Right cardiac atrium (tissue), 5 donors: ENCODE measurements around the gene MOV10L1. TPM values are rescaled to one million over a fixed set of nuclear protein-coding genes. Genes with fewer than 3 reads are reported as not detected.
A peak's percentile ranks its signal among the peaks of the same experiment; 100 is the strongest.
"Not testable (repeated sequence)": the region's sequence is repeated elsewhere in the genome, so short reads cannot be mapped to it uniquely, and the experiment has no call there.

Experiments
- ATAC-seq, 2 donors: fragments of 200-7000 bp; cut with Tn5 transposase; one replicate each; pipeline versions ENCODE4 v1.8.0 to v1.9.1; 2020; ENCODE audit warnings: moderate library complexity in 2 of 2, mild to moderate bottlenecking in 1 of 2
- DNase-seq, 3 donors: peaks; one replicate each; pipeline ENCODE4 v3.0.0-alpha.2; 2020
- H3K27ac ChIP-seq: one replicate; pipeline ENCODE4 v1.5.1; 2013; ENCODE audit warnings: mild to moderate bottlenecking, low read length, control low read depth, moderate library complexity
- H3K27me3 ChIP-seq: one replicate; pipeline ENCODE4 v1.6.1; 2013; ENCODE audit not compliant: control insufficient read depth, insufficient read depth
- H3K4me1 ChIP-seq: one replicate; pipeline ENCODE4 v1.6.1; 2013; ENCODE audit warnings: low read length; ENCODE audit not compliant: control insufficient read depth, insufficient read depth
- H3K4me3 ChIP-seq: one replicate; pipeline ENCODE4 v1.5.1; 2013; ENCODE audit warnings: low read length, control low read depth
- H3K9me3 ChIP-seq: one replicate; pipeline ENCODE4 v1.6.1; 2013; ENCODE audit warnings: low read length; ENCODE audit not compliant: control insufficient read depth
- WGBS: extraction: QIAGEN DNeasy Blood & Tissue Kit; methylation state at CpG from one replicate; pipeline ENCODE4 v1.1.7; 2013; 5-methylcytosine and 5-hydroxymethylcytosine counted together
- intact Hi-C, 4 donors: fragments of 100-400 bp; cut with DNase I; formaldehyde crosslinking; loops; one replicate each; pipeline versions ENCODE4 v1.11.0 to v1.14.0; 2022 to 2023
- polyA plus RNA-seq: library from polyadenylated mRNA; stranded (reverse); fragments of 200-250 nt; gene quantifications from one replicate; pipeline ENCODE4 v1.2.3, GENCODE V29; 2013
- total RNA-seq, 4 donors: library from RNA; stranded (reverse); fragmentation: NEBNext Ultra II Directional; extraction: Animal tissue kit (Norgen Biotek cat#: 25700); gene quantifications; one replicate each; pipeline ENCODE4 v1.2.1, GENCODE V29; 2021
- donor health status: healthy with polysubstance abuse.
- donor health status: DM: no; HTN: yes; CAD: no.
- donor health status: DM: no; HTN: no; CAD: no.
- donor health status: DM: no; HTN: yes; CAD: no; lungs with severe emphysema.
- donor health status: DM: yes; HTN: yes; CAD: no.

Gene MOV10L1
- total and polyA plus RNA-seq, 5 donors: 0.29 to 0.63 (median 0.53) TPM

- H3K27me3 ChIP-seq: no peaks in the 10 kb centered on the region
- intact Hi-C loops: no loop called here
- ATAC-seq: no peak
- H3K27ac ChIP-seq: no peak overlapping the region
- no peaks in the 10 kb centered on the region for H3K4me1 ChIP-seq
- H3K9me3 ChIP-seq: no peaks in the 10 kb centered on the region
- DNase-seq: no peak
- H3K4me3 ChIP-seq: no peak overlapping the region
- WGBS: 91% methylated on average over 10 of the region's 10 CpGs
Observed at GRCh38 chr22:50129121-50129736, 39.4 kb downstream of the MOV10L1 start.

GRCh38 chr22:50131894-50132293 is 42.1 kb downstream of the MOV10L1 start:
- 93% methylated on average over 4 of the region's 4 CpGs for WGBS
- Histone ChIP-seq H3K27me3 (no peaks in the 10 kb centered on the region), H3K9me3 (no peaks in the 10 kb centered on the region), H3K4me1 (no peaks in the 10 kb centered on the region), H3K27ac (no peak overlapping the region), H3K4me3 (no peak overlapping the region)
- DNase-seq: no peak
- no peak for ATAC-seq
- intact Hi-C loops: no loop called here

GRCh38 chr22:50134481-50134880 is 44.7 kb downstream of the MOV10L1 start:
- DNase-seq (peak in 1 of 3 donors; percentile 10), ATAC-seq (no peak)
- Histone ChIP-seq H3K9me3 (no peaks in the 10 kb centered on the region), H3K4me1 (no peaks in the 10 kb centered on the region), H3K27me3 (no peaks in the 10 kb centered on the region), H3K4me3 (no peak overlapping the region), H3K27ac (no peak overlapping the region)
- 87% methylated on average over 10 of the region's 10 CpGs for WGBS
- intact Hi-C loops: no loop called here

- DNase-seq: peak in 1 of 3 donors; percentile 20
- no peaks in the 10 kb centered on the region for H3K27me3 ChIP-seq
- 64% methylated on average over 5 of the region's 5 CpGs for WGBS
- H3K27ac ChIP-seq: no peak overlapping the region
- no peaks in the 10 kb centered on the region for H3K9me3 ChIP-seq
- H3K4me3 ChIP-seq: no peak overlapping the region
- intact Hi-C loops: no loop called here
- H3K4me1 ChIP-seq: no peaks in the 10 kb centered on the region
- ATAC-seq: peak; percentile 11 to 40
Observed at GRCh38 chr22:50136581-50137015, 46.8 kb downstream of the MOV10L1 start.

- WGBS: 96% methylated on average over 9 of the region's 9 CpGs
- H3K4me3 ChIP-seq, ATAC-seq, H3K9me3 ChIP-seq, DNase-seq, intact Hi-C loops, H3K4me1 ChIP-seq, H3K27ac ChIP-seq, H3K27me3 ChIP-seq: not testable (repeated sequence)
Observed at GRCh38 chr22:50137277-50137676, 47.5 kb downstream of the MOV10L1 start.

DNA sequence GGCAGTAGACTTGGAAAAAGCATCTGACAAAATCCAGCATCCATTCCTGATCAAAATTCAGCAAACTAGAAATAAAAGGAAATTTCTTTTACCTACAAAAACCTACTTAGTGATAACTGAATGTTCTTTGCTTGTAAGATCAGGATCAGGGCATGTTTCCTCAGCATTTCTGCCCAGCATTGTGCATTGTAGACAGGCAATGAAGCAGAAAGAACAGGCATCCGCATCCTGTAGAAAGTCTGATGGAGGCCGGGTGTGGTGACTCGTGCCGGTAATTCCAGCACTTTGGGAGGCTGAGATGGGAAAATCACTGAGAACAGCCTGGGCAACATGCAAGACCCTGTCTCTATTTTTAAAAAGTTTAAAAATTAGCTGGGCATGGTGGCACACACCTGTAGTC is 48.2 kb downstream of the MOV10L1 start:
- no peak overlapping the region for H3K27ac ChIP-seq
- ATAC-seq (no peak), DNase-seq (no peak)
- no peaks in the 10 kb centered on the region for H3K27me3 ChIP-seq
- H3K4me1 ChIP-seq: no peaks in the 10 kb centered on the region
- no peak overlapping the region for H3K4me3 ChIP-seq
- intact Hi-C loops: no loop called here
- WGBS: 89% methylated on average over 4 of the region's 4 CpGs
- no peaks in the 10 kb centered on the region for H3K9me3 ChIP-seq

GRCh38 chr22:50138988-50139387 is 49.2 kb downstream of the MOV10L1 start:
- Histone ChIP-seq H3K27me3 (no peaks in the 10 kb centered on the region), H3K27ac (no peak overlapping the region), H3K9me3 (no peaks in the 10 kb centered on the region), H3K4me1 (no peaks in the 10 kb centered on the region), H3K4me3 (no peak overlapping the region)
- ATAC-seq (no peak), DNase-seq (no peak)
- intact Hi-C loops: no loop called here
- WGBS: 91% methylated on average over 9 of the region's 9 CpGs

- no peak overlapping the region for H3K4me3 ChIP-seq
- no peak overlapping the region for H3K27ac ChIP-seq
- DNase-seq (peak in 1 of 3 donors; percentile 7), ATAC-seq (no peak)
- 81% methylated on average over 15 of the region's 15 CpGs for WGBS
- no peaks in the 10 kb centered on the region for H3K4me1 ChIP-seq
- intact Hi-C loops: no loop called here
- H3K27me3 ChIP-seq: no peaks in the 10 kb centered on the region
- no peaks in the 10 kb centered on the region for H3K9me3 ChIP-seq
Observed at GRCh38 chr22:50139843-50140415, 50.1 kb downstream of the MOV10L1 start.

GRCh38 chr22:50140615-50141014 is 50.8 kb downstream of the MOV10L1 start:
- Histone ChIP-seq H3K4me1 (no peaks in the 10 kb centered on the region), H3K27ac (no peak overlapping the region), H3K4me3 (no peak overlapping the region), H3K27me3 (no peaks in the 10 kb centered on the region), H3K9me3 (no peaks in the 10 kb centered on the region)
- ATAC-seq (no peak), DNase-seq (no peak)
- intact Hi-C loops: no loop called here
- WGBS: 65% methylated on average over 3 of the region's 3 CpGs

GRCh38 chr22:50141462-50141861 is 51.7 kb downstream of the MOV10L1 start:
- H3K27me3 ChIP-seq: no peaks in the 10 kb centered on the region
- H3K9me3 ChIP-seq: no peaks in the 10 kb centered on the region
- DNase-seq (peak in 1 of 3 donors; percentile 19), ATAC-seq (peak in 1 of 2 donors; percentile 25)
- H3K27ac ChIP-seq: no peak overlapping the region
- no peaks in the 10 kb centered on the region for H3K4me1 ChIP-seq
- intact Hi-C loops: no loop called here
- no peak overlapping the region for H3K4me3 ChIP-seq
- 61% methylated on average over 6 of the region's 6 CpGs for WGBS

DNA sequence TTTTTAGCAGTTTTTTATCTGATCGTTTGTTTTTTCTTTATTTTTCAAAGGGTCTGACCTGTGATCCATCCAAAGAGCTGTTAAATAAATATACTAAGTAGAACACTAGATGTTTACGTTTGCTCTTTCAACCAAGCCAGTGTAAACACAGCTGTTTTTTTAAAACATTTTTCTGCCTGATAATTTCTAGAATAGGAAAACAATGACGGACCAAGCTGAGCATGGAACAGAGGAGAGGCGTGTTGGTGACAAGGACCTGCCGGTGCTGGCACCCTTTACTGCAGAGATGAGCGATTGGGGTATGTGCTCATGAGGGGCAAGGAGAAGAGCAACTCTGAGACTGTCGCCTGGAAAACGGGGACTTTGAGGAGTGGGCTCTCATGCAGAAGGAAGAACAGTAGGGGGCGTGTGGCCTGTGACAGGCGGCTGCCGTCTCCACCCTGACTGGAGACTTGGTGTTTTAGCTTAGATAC is 52.1 kb downstream of the MOV10L1 start:
- no peak overlapping the region for H3K4me3 ChIP-seq
- no peaks in the 10 kb centered on the region for H3K27me3 ChIP-seq
- no peaks in the 10 kb centered on the region for H3K9me3 ChIP-seq
- intact Hi-C loops: no loop called here
- ATAC-seq: no peak
- DNase-seq: peak in 1 of 3 donors; percentile 16
- H3K27ac ChIP-seq: no peak overlapping the region
- H3K4me1 ChIP-seq: no peaks in the 10 kb centered on the region
- WGBS: 26% methylated on average over 11 of the region's 11 CpGs
